Lower leg skin (tissue), 4 donors: ENCODE measurements around the gene VAT1L. TPM values are rescaled to one million over a fixed set of nuclear protein-coding genes. Genes with fewer than 3 reads are reported as not detected.

Experiments
- DNase-seq, 2 donors: peaks; one replicate each; pipeline ENCODE4 v3.0.0-alpha.2; 2019; ENCODE audit warnings: low spot score in 2 of 2
- H3K4me3 ChIP-seq: fragments of 200-600 bp; sonication (generic); 2 replicates; pipeline ENCODE4 v1.5.1; 2017; ENCODE audit warnings: mild to moderate bottlenecking, low read depth; ENCODE audit not compliant: poor library complexity, severe bottlenecking
- POLR2A ChIP-seq, 2 donors: fragments of 450-650 bp; IDR thresholded peaks; one replicate each; pipeline ENCODE4 v1.6.1; 2016 to 2017; ENCODE audit warnings: antibody characterized with exemption in 2 of 2, mild to moderate bottlenecking in 1 of 2, moderate library complexity in 1 of 2
- WGBS, 2 donors: methylation state at CpG; one replicate each; pipeline ENCODE4 v1.1.5; 2018; 5-methylcytosine and 5-hydroxymethylcytosine counted together
- intact Hi-C: fragments of 100-400 bp; cut with DNase I; formaldehyde crosslinking; loops from one replicate; pipeline ENCODE4 v1.15.0; 2023; ENCODE audit warnings: low total_unique reads
- total RNA-seq, 4 donors: library from RNA; depleted of rRNA; stranded (reverse); fragments of >200 nt; gene quantifications; one replicate each; pipeline ENCODE4 v1.1.0, GENCODE V29; 2016
- TF ChIP-seq, protein P1 (sequence below), 3 donors: fragments of 450-650 bp; IDR thresholded peaks; one replicate each; pipeline ENCODE4 v1.5.1; 2016; ENCODE audit warnings: antibody characterized with exemption in 3 of 3, mild to moderate bottlenecking in 3 of 3, moderate library complexity in 2 of 3

The VAT1L gene
- total RNA-seq, 4 donors from 2014 or later, result 0.10 to 0.36 TPM; not detected in 2

DNA sequence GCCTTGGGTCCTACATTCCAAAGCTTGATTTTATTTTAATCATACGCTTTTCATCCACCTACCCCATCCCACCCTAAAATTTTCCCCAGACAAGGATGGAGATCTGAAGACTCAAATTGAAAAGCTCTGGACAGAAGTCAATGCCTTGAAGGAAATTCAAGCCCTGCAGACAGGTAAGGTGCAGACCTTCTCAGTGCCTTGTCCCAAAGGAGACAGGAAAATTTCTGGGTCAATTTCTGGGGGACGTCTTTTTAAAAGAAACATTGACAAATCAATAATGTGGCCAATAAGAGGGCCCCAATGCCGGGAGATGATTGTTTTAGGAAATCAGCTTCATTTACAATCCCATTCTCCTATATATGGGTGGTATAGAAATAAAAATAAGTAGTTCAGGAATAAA, 239.7 kb downstream of the VAT1L start:
- TF ChIP-seq POLR2A (IDR thresholded peaks at IDR 0.05), result no peak
- TF ChIP-seq, protein P1, sequence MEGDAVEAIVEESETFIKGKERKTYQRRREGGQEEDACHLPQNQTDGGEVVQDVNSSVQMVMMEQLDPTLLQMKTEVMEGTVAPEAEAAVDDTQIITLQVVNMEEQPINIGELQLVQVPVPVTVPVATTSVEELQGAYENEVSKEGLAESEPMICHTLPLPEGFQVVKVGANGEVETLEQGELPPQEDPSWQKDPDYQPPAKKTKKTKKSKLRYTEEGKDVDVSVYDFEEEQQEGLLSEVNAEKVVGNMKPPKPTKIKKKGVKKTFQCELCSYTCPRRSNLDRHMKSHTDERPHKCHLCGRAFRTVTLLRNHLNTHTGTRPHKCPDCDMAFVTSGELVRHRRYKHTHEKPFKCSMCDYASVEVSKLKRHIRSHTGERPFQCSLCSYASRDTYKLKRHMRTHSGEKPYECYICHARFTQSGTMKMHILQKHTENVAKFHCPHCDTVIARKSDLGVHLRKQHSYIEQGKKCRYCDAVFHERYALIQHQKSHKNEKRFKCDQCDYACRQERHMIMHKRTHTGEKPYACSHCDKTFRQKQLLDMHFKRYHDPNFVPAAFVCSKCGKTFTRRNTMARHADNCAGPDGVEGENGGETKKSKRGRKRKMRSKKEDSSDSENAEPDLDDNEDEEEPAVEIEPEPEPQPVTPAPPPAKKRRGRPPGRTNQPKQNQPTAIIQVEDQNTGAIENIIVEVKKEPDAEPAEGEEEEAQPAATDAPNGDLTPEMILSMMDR (IDR thresholded peaks at IDR 0.05), result no peak
- intact Hi-C loops, result no loop called here
- no peak overlapping the region for H3K4me3 ChIP-seq
- DNase-seq, result no peak
- 44 to 55% methylated on average over 3 of the region's 3 CpGs for WGBS, 2 donors

Other genes with a start within 250 kb of the VAT1L start
- 10 to 100 TPM; 10.3 to 16.0 (median 12.0) TPM for gene NUDT7, start 66.0 kb upstream of the VAT1L start, total RNA-seq
- gene CLEC3A, start 234.0 kb downstream of the VAT1L start, total RNA-seq, result not detected